Frontal cortex (tissue), 4 donors: ENCODE results near the gene EDIL3. TPM values are rescaled to one million over a fixed set of nuclear protein-coding genes. Genes with fewer than 3 reads are reported as not detected.
"Not testable (repeated sequence)": the region's sequence is repeated elsewhere in the genome, so short reads cannot be mapped to it uniquely, and the experiment has no call there.

Source experiments
- DNase-seq, 2 donors: peaks; one replicate each; pipeline ENCODE4 v3.0.0; 2012; ENCODE audit warnings: low spot score in 2 of 2
- FAIRE-seq: peaks from 2 replicates; lab custom pipeline; 2012; peaks lifted over from hg19 to GRCh38; lab: Jason Lieb, UNC
- total RNA-seq: library from RNA; depleted of rRNA; stranded (reverse); fragments of >200 nt; gene quantifications from one replicate; pipeline ENCODE4 v1.2.3, GENCODE V29; 2014
- donor health status: control.
- donor health status: control.
- donor health status: control.

The EDIL3 gene
- total RNA-seq, 1 donor from 2014 or later, result 59.1 TPM

DNA sequence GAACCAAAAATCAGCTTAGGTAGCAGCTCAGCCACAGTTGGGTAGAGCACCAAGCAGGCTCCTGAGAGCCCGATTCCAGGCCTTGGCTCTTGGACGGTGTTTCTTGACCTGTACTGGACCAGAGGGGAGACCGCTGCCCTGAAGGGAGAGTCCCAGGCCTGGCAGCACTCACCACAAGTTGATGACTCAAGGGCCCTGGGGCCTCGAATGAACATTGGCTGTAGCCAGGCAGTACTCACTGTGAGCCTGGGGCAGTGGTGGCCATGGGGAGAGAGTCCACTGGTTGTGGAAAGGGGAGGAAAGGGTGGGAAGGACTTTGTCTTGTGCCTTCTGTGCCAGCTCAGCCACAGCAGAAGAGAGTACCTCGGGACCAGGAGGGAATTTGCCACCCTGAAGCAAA lies 166.1 kb downstream of the EDIL3 start:
- no peak for DNase-seq
- FAIRE-seq, result no peak

DNA sequence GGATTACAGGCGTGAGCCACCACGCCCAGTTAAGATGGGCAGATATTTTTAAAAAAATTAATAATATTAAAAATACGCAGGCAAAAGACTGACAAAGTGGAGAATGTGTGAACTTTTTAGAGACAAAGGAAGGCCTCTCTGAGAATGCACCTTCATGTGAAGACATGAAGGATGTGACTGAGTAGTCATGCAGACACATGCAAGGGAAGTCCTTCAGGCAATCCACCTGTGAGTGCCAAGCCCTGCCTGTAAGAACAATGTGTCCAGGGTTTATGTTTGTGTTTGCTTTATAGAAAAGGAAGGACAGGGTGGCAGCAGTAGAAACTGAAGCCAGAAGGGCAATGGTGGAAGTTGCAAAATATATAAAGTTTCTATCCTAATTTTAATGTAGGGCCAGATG lies 169.2 kb downstream of the EDIL3 start:
- no peak for DNase-seq

DNA sequence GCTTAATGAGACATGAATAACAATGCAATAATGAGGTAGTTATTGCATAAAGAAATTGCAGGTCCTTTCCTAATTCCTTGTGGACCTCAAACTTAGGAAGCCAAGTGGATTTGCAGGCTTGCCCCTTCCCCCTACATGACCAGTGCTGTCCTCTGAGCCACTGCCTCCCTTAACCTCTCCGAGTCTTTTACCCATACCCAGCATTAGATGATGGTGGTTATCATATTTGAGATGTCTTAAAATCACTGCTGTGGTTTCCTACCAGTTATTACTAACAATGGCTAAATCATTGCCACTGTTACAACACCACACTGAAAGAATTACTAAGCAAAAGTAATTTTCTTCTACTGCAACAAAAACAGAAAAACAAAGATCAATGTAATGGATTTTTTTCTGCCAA lies 170.8 kb downstream of the EDIL3 start:
- FAIRE-seq (no peak), DNase-seq (no peak)

More for the DNA sequence above, 169.2 kb downstream of the EDIL3 start:
- FAIRE-seq, result no peak

DNA sequence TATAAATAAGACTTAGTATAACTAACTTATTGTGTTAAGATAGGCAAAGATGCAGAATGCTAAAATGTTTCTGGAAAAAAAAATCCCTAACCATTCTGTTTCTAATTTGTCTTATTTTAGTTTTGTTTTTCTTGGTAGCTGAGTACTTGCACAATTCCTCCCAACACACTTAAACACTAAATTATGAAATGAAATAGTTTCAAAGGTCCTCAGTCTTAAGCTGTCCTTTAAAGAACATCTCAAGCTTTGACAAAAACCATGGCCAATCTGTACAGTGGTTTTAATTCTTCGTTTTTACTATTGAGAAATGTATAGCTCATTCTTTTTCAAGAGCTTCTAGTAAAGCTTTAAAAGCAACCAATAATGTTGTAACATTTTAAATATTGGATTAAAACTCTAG lies 171.5 kb downstream of the EDIL3 start:
- DNase-seq (no peak), FAIRE-seq (no peak)

DNA sequence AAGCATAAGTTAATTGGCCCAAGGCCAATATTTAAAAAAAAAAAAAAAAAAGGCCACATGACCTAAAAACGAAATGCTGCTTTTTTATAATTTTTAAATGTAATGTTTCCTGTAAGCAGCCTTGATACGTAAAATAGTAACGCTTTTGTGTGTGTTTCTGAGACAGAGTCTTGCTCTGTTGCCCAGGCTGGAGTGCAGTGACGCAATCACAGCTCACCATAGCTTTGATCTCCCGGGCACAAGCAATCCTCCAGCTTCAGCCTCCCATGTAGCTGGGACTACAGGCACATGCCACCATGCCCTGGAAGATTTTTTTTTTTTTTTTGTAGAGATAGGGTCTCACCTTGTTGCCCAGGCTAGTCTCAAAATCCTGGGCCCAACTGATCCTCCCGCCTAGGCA lies 179.9 kb downstream of the EDIL3 start:
- FAIRE-seq (no peak), DNase-seq (no peak)

DNA sequence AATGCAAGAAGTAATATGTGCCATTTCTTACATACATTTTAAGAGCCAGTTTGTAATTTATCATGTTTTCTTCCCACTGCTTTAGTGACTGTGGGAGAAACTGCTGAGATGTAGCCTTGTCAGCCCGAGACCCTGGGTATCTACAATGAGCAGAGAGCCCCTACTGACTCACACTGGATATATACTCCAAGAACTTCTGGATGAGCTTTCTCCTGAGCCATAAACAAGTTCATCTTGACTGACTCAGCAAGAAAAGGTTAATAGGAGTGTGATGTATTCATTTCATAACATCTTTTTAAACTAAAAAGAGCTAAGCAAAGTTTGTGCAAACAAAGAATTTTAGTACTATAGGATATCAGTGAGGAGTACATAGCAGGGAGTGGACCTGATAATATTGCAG lies 182.5 kb downstream of the EDIL3 start:
- no peak for DNase-seq
- FAIRE-seq, result no peak

DNA sequence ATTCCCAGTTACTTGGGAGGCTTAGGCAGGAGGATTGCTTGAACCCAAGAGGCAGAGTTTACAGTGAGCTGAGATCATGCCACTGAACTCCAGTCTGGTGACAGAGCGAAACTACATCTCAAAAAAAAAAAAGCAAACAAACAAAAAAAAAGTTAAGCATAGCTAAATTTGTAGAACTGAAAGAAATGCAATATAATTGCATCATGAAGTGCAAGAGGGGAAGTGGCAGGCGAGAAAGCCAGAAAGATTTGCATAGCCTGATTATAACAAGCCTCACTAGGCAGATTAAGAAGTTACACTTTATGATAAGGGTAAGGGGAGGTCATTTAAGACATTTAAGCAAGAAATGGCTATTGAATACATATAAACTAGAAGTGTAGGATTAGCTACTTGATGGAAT lies 187.1 kb downstream of the EDIL3 start:
- DNase-seq, result no peak
- FAIRE-seq, result no peak

DNA sequence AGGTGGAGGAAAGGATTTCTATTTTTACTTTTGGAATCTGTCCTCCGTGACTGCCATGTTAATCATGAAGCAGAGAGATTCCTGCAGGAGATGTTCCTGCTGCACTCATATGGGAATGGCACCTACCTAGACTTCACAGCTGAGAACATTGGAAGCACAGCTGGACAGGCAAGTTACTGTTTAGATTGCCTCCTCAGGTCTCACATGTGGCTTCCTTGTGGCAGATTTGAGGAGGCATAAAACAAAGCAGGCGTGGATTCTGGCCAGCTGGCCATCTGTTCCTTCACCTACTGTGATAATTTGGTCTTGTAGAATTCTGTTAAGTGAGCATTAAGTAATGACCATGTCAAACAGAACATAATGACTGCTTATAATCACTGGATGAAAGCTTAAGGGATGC lies 193.4 kb downstream of the EDIL3 start:
- FAIRE-seq (no peak), DNase-seq (no peak)

DNA sequence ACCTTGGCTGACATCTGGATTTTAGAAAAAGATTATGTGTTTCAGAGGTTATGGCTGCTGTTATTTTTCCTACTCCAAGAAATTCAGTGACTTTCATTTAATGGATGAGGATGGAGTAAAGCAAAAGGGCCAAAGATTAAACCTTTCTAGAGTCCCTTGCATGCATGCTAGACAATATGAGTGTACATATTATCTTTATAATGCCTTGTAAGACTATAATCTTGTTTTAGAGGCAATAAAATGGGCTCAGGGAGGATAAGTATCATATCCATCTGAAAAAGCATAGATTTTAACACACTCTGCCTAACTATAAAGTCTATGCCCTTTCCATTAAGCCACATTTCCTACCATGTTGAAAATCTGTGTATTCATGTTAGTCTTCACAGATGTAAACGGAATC lies 199.8 kb downstream of the EDIL3 start:
- DNase-seq (no peak), FAIRE-seq (no peak)

DNA sequence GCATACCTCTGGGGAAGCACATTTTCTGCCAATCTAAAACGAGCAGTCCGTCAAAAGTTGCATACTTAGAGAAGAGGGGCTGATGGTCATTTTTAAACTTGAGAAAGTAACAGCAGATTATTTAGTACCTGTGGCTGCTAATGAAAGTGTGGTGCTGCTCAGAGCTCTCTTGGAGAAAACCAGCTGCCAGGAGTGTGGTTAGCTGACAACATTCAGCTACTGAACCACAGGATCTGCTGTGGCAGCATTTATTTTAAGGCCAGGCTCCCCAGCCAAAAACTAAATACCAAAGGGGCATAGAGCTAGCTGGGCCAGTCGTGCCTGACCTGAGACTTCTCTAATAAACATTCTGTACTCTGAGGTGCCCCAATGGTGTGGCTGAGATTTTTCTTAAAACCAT lies 203.6 kb downstream of the EDIL3 start:
- no peak for FAIRE-seq
- DNase-seq, result no peak

DNA sequence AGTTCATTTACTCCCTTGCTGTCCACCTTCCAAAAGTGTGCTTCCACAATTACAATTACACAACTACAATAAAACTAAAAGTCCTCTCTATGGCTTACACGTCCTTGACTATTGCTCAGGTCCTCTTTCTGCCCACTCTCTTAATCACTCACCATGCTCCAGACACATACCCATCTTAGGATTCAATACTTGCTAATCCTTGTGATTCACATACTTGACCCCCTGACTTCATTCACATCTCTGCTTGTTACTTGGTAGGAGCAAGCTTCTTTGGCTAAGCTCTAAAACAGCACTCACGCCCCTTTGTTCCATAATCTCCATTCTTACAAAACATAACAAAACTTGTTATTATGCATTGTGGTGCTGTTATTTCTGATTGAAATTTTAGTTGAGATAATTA lies 215.8 kb downstream of the EDIL3 start:
- no peak for DNase-seq
- no peak for FAIRE-seq

DNA sequence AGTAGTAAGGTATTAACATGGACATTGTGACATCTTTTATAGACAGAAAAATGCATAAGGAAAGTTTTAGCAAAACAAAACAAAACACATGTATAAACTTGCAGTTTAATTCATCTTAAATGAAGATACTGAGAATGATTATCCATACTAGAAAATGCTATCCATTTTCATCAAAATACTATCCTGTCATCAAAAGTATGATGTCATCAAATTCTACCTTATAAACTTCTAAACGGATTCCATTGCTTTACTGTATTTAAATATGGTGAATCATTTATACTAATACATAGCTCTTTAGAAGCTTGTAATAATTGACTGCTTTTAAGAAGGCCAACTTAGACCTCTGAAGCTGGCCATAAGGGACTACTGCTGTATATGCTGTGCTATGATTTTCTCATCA lies 221.0 kb downstream of the EDIL3 start:
- DNase-seq, result no peak
- FAIRE-seq, result no peak

DNA sequence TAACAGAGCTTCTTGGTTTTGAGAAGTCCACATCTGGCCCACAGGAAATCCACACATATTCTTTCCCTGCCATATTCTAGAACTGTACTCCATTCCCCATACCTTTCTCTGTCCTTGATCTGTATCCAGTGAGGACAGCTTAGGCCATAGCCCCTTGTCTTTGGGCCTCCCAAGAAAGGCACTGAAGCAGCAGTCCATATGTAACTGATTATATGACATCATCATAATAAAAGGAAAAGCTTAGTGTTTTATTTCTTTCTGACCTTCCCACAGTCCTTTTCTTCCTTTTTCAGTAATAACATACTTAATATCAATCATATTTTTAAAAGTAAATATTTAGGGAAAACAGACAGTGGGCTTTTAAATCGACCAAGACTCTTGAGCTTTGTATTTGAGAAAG lies 222.0 kb downstream of the EDIL3 start:
- no peak for FAIRE-seq
- no peak for DNase-seq

DNA sequence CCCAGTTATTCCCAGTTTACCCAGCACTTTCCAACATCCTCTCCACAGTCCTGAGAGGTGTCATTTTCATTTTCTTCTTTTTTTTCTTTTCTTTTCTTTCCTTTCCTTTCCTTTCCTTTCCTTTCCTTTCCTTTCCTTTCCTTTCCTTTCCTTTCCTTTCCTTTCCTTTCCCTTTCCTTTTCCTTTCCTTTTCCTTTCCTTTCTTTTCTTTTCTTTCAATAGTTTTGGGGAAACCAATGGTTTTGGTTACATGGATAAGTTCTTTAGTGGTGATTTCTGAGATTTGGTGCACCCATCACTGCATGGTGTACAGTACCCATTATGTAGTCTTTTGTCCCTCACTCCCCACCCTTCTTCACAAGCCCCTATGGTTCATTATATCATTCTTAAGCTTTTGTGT lies 224.0 kb downstream of the EDIL3 start:
- not testable (repeated sequence) for DNase-seq, FAIRE-seq

DNA sequence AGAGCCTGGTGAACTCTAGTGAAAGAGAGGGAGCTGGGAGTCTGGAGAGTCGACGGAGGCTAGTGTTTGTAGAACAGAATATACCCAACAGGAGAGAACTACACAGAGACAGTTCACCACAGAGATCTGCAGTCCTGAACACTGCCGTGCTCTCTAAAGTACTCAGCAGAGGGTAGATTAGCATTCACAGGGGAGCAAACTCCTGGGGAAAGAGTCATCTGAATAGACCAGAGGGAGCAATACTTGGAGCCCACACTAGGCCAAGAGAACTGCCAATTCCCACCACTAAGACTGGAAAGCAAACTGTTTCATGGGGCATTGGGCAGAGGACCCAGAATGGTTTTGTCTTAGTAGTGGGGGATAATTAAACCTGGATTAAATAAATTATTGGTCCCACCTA lies 235.6 kb downstream of the EDIL3 start:
- no peak for FAIRE-seq

DNA sequence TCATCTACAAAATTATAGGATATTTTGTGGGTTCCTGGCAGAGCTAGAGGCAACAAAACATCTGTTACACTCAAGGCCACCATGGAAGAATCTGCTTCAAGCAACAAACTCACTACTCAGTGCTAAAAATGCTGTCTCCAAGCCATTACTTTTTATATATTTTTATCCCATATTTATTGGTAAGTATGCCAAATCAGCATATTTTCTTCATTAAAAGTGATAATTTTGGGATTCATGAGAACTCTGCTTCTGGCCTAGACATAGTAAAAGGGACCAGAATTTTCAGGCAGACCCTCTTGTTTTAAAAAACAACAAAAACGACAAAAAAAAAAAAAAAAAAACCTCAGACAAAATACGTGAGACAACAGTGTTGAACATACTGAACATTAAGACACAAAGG lies 236.0 kb downstream of the EDIL3 start:
- no peak for FAIRE-seq
- no peak for DNase-seq

More for the DNA sequence above, 235.6 kb downstream of the EDIL3 start:
- DNase-seq, result no peak

DNA sequence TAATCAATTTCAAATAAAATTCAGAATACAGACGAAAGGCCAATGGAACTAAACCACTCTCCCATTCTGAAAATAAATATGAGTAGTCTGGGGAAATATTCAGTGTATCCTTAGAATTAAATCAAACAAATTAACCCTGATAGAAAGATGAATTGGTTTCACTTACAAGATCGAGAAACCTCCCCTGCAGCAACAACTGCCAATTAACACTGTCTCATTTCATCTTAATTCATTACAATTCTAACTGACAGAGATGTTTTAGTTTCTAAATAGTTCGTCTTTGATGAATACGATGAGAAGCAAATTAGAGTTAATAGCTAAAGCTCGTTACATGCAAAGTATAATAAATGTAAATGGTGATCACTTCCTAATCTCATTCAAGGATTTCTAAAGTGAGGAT lies 247.1 kb downstream of the EDIL3 start:
- FAIRE-seq (no peak), DNase-seq (no peak)

DNA sequence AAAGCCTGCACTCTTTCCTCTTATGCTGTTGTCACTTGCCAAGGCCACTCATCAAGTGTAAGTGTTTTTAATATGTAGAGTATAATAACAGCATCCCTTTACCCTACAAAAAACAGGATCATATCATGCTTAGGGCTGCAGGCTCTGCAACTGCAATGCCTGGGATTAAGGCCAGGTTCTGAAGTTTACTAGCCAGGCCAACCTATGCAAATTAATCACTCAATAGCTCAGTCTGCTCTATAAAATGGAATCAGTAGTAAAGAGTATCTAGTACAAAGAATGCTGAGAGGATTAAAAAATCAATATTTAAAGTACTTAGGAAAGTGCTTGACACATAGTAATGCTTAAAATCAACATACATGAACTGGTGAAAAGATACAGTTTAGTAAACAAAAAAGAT lies 253.3 kb downstream of the EDIL3 start:
- FAIRE-seq, result peak; percentile 59

DNA sequence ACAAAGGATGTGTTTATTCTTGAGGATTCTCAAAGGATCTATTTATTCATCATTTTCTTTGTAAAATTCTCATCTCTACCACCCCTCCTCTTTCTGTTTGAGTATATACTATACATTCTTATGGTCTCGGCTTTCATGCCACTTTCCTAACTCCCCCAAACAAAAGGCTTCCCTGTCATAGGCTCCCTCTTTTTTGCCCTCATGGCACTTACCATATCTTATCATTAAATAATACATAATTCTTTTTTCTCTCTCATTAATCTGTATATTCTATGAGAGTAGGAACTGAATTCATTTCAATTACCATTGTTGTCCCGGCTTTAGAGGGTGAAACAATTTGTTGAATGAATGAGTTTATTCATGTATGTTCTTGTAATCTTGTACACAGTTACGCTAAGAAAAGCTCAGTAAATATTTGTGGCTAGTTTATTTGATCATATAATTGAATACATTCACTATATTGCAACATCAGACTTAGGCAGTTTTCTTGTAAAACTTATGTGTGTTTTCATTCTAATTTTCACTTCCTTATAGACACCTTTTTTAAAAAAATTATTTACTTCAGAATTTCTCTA lies 254.6 kb downstream of the EDIL3 start:
- no peak for DNase-seq
- FAIRE-seq, result peak; percentile 52

More for the DNA sequence above, 253.3 kb downstream of the EDIL3 start:
- no peak for DNase-seq

DNA sequence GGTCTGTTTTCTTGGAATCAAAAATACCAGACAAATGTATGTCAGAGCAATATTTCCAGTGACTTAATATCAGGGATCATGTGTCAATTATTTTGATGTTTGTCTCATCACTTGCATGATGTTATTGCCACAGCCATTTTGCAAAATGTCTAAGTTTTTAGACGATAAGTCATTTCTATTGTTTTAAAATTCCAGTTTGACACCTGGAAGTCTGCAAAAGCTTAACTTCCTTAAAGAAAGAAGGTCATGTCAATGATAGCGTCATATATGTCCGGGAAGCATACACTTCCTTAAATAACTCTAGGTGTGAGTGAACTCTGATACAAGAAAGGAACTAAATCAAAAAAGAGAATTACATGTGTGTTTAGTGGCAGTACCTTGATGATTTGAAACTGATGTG lies 259.5 kb downstream of the EDIL3 start:
- DNase-seq (no peak), FAIRE-seq (no peak)

DNA sequence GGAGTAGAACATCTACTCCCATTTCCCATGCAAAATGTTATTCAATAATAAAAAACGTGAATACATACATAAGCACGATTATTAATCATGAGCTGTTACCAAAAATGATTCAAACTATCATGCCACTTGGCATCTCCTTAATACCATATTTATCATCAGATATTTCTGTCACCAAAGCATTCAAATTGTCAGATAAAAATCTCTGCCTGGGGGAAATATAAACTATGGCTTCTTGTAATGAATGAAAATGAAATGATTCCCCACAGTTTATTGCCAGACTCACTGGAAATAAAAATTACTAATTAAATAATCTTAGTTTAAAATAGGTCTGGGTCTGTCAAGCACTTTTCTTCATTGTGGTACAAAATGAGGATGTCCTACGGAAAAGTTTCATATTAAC lies 265.4 kb downstream of the EDIL3 start:
- no peak for FAIRE-seq
- no peak for DNase-seq

DNA sequence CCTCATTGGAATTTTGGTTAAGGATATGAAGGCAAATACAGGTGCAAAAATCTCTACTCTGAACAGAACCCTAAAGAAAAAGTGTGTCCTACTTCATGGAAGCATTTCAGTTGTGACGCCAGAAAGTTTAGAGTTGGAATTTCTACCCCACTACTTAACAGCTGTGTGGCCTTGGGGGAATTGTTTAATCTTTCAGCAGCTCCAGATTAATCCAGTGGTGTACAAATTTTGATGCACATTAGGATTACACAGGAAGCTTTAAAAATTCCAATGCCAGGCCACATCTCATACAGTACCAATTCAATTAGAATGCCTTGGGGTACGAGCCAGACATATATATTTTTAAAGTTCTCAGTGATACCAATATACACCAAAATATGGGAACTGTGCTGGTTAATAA lies 266.1 kb downstream of the EDIL3 start:
- FAIRE-seq (no peak), DNase-seq (no peak)

DNA sequence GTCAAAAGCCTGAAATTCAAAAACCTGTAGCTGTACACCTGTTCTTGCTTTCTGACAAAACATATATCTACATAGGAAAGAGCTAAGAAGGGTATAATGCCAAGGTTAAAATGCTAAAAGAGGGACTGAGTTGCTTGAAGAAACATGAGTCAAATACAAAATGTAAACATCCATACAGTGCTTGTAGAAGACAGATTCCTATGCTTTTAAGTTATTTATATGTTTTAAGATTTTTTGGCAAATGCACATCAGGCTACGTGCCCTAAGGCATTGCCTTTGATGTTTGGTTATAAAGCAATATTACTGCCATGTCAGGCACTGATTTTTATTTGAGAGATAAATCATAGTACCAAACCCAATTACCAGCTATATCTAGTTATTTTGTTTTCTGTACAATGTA lies 269.0 kb downstream of the EDIL3 start:
- DNase-seq (no peak), FAIRE-seq (no peak)
